Right cardiac atrium (tissue), 5 donors: ENCODE measurements around the gene ASPG. TPM values are rescaled to one million over a fixed set of nuclear protein-coding genes. Genes with fewer than 3 reads are reported as not detected.
A peak's percentile ranks its signal among the peaks of the same experiment; 100 is the strongest.

Experiments used
- ATAC-seq, 2 donors: fragments of 200-7000 bp; cut with Tn5 transposase; one replicate each; pipeline versions ENCODE4 v1.8.0 to v1.9.1; 2020; ENCODE audit warnings: moderate library complexity in 2 of 2, mild to moderate bottlenecking in 1 of 2
- DNase-seq, 3 donors: peaks; one replicate each; pipeline ENCODE4 v3.0.0-alpha.2; 2020
- H3K27ac ChIP-seq: one replicate; pipeline ENCODE4 v1.5.1; 2013; ENCODE audit warnings: mild to moderate bottlenecking, low read length, control low read depth, moderate library complexity
- H3K27me3 ChIP-seq: one replicate; pipeline ENCODE4 v1.6.1; 2013; ENCODE audit not compliant: control insufficient read depth, insufficient read depth
- H3K4me1 ChIP-seq: one replicate; pipeline ENCODE4 v1.6.1; 2013; ENCODE audit warnings: low read length; ENCODE audit not compliant: control insufficient read depth, insufficient read depth
- H3K4me3 ChIP-seq: one replicate; pipeline ENCODE4 v1.5.1; 2013; ENCODE audit warnings: low read length, control low read depth
- H3K9me3 ChIP-seq: one replicate; pipeline ENCODE4 v1.6.1; 2013; ENCODE audit warnings: low read length; ENCODE audit not compliant: control insufficient read depth
- WGBS: extraction: QIAGEN DNeasy Blood & Tissue Kit; methylation state at CpG from one replicate; pipeline ENCODE4 v1.1.7; 2013; 5-methylcytosine and 5-hydroxymethylcytosine counted together
- intact Hi-C, 4 donors: fragments of 100-400 bp; cut with DNase I; formaldehyde crosslinking; loops; one replicate each; pipeline versions ENCODE4 v1.11.0 to v1.14.0; 2022 to 2023
- polyA plus RNA-seq: library from polyadenylated mRNA; stranded (reverse); fragments of 200-250 nt; gene quantifications from one replicate; pipeline ENCODE4 v1.2.3, GENCODE V29; 2013
- total RNA-seq, 4 donors: library from RNA; stranded (reverse); fragmentation: NEBNext Ultra II Directional; extraction: Animal tissue kit (Norgen Biotek cat#: 25700); gene quantifications; one replicate each; pipeline ENCODE4 v1.2.1, GENCODE V29; 2021
- donor health status: healthy with polysubstance abuse.
- donor health status: DM: no; HTN: yes; CAD: no.
- donor health status: DM: no; HTN: no; CAD: no.
- donor health status: DM: no; HTN: yes; CAD: no; lungs with severe emphysema.
- donor health status: DM: yes; HTN: yes; CAD: no.

ASPG gene
- total and polyA plus RNA-seq, 5 donors, result 99.1 to 307 (median 174) TPM

GRCh38 chr14:104144911-104145825 is 59.7 kb downstream of the ASPG start:
- Histone ChIP-seq H3K9me3 (no peaks in the 10 kb centered on the region), H3K4me1 (no peaks in the 10 kb centered on the region), H3K27ac (no peak overlapping the region), H3K27me3 (no peaks in the 10 kb centered on the region), H3K4me3 (no peak overlapping the region)
- 84% methylated on average over 37 of the region's 37 CpGs for WGBS
- intact Hi-C loops, result loop anchor here in 1 of 4 donors (5.0 kb wide), 1 partner anchor 407 kb away; no protein-coding TSS in a partner anchor
- peak; percentile 14 to 62 (median 58) for DNase-seq
- no peak for ATAC-seq

- H3K9me3 ChIP-seq, result no peaks in the 10 kb centered on the region
- H3K27me3 ChIP-seq, result no peaks in the 10 kb centered on the region
- no peak overlapping the region for H3K4me3 ChIP-seq
- DNase-seq, result peak; percentile 1 to 47 (median 37)
- H3K4me1 ChIP-seq, result no peaks in the 10 kb centered on the region
- H3K27ac ChIP-seq, result no peak overlapping the region
- intact Hi-C loops, result no loop called here
- no peak for ATAC-seq
- WGBS, result 80% methylated on average over 15 of the region's 15 CpGs
Measured at GRCh38 chr14:104145826-104146601, 60.5 kb downstream of the ASPG start.

DNA sequence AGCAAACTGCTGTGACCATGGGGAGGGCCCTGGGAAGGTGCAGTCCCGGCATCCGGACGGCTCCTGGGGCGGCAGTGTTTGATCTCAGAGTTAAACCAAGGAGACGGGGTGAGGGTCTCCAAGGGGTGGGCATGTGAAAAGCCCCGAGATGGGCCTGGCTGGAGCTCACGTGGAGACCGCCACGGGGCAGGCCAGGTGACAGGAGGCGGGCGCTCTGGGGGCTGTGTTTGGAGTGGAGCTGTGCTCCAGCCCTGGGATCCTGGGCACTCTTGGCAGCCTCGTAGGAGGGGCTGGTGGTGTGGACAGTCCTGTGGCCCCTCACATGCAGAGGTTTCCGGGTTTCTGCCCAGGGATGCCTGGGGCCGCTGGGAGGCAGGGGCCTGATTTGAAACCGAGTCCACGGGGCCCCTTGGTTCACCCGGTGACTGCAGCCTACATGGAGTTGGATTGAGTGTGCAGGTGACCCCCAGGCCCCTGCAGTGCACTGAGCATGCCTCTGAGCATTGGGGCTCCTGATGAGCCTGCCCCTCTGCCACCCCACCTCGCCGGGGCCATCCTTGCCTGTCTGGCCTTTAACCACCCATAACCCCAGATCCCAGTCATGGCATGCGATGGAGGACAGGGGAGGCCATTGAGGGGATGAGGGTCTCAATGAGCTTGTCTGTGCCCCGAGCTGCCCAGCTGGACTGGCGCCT is 61.3 kb downstream of the ASPG start:
- ATAC-seq, result no peak
- Histone ChIP-seq H3K4me3 (no peak overlapping the region), H3K4me1 (no peaks in the 10 kb centered on the region), H3K27ac (no peak overlapping the region), H3K27me3 (no peaks in the 10 kb centered on the region), H3K9me3 (no peaks in the 10 kb centered on the region)
- peak; percentile 9 to 42 (median 33) for DNase-seq
- 86% methylated on average over 22 of the region's 22 CpGs for WGBS
- intact Hi-C loops, result no loop called here

GRCh38 chr14:104147346-104148125 is 62.0 kb downstream of the ASPG start:
- Histone ChIP-seq H3K27me3 (no peaks in the 10 kb centered on the region), H3K4me1 (no peaks in the 10 kb centered on the region), H3K4me3 (no peak overlapping the region), H3K27ac (no peak overlapping the region), H3K9me3 (no peaks in the 10 kb centered on the region)
- intact Hi-C loops, result no loop called here
- peak; percentile 12 to 50 (median 40) for DNase-seq
- 67% methylated on average over 28 of the region's 28 CpGs for WGBS
- ATAC-seq, result no peak

DNA sequence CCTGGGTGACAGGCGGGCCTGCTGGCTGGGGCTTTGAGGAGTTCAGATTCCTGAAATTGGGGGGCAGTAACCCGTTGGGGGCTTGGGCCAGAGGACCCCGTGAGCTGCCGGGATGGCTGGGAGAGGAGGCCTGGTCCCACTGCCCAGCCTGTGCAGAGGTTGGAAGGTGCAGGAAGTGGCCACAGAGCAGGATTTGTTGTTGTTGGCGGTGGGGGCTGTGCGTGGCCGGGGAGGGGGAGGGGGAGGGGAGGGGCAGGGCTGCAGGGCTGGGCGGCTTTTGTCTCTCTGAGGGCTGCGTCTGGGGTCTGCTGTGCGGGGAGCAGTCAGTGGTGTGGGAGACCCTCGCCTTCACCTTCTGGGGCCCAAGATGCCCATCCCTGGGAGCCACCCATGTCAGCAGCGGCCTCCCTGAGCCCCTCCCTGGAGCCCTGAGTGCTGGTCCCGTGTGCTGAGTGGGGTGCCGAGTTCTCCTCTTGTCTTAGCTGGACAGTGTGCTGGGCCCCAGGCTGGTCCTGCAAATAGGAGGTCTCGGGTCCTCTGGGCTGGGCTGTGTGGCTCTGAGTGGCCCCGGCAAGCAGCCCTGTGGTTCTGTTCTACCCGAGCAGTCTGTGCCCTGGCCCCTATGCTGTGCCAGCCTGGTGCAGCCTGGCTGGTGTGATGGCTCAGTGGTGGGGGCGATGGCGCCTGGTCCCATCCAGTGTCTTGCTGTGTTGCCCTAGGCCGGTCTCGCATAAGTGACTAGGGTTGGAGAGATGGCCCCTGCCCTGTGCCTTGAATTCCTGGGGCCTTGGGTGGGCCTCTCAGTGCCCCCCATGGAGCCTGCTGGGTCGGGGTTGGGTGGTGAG is 63.2 kb downstream of the ASPG start:
- ATAC-seq (peak in 1 of 2 donors; percentile 30), DNase-seq (peak; percentile 26 to 55 (median 47))
- Histone ChIP-seq H3K4me3 (no peak overlapping the region), H3K27ac (no peak overlapping the region), H3K9me3 (no peaks in the 10 kb centered on the region), H3K4me1 (no peaks in the 10 kb centered on the region), H3K27me3 (no peaks in the 10 kb centered on the region)
- intact Hi-C loops, result no loop called here
- WGBS, result 68% methylated on average over 22 of the region's 22 CpGs

- ATAC-seq (peak in 1 of 2 donors; percentile 1), DNase-seq (peak in 2 of 3 donors; percentile 14 to 63)
- Histone ChIP-seq H3K9me3 (no peaks in the 10 kb centered on the region), H3K27ac (no peak overlapping the region), H3K4me3 (no peak overlapping the region), H3K27me3 (no peaks in the 10 kb centered on the region), H3K4me1 (no peaks in the 10 kb centered on the region)
- 89% methylated on average over 11 of the region's 11 CpGs for WGBS
- intact Hi-C loops, result no loop called here
Measured at GRCh38 chr14:104149278-104149595, 63.7 kb downstream of the ASPG start.

DNA sequence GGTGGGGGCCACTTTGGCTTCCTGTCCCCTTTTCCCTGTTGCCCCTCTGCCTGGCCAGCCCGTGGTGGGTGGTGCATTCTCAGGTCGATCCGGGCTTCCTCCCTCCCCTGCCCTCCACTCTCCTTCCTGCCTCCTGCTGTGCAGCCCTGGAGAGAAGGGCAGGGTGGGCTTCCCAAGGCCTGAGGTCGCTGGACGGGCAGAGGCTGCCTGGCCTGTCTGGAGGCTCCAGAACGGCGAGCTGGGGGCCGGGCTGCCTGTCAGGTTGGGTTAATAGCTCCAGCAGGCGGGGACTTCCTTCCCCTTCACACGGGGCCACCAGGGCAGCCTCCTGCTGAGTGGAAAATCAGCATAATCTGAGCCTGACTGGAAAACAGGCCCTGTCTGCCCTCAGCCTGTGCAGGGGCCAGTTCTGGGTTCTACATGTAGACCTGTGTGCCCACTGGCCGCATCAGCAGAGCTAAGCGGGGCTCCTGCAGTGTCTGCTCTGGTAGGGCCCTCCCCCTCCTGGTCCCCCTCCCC is 64.2 kb downstream of the ASPG start:
- intact Hi-C loops, result no loop called here
- ATAC-seq (peak; percentile 58 to 85), DNase-seq (peak; percentile 65 to 82 (median 76))
- Histone ChIP-seq H3K27me3 (no peaks in the 10 kb centered on the region), H3K4me1 (no peaks in the 10 kb centered on the region), H3K27ac (no peak overlapping the region), H3K9me3 (no peaks in the 10 kb centered on the region), H3K4me3 (no peak overlapping the region)
- 32% methylated on average over 12 of the region's 12 CpGs for WGBS

DNA sequence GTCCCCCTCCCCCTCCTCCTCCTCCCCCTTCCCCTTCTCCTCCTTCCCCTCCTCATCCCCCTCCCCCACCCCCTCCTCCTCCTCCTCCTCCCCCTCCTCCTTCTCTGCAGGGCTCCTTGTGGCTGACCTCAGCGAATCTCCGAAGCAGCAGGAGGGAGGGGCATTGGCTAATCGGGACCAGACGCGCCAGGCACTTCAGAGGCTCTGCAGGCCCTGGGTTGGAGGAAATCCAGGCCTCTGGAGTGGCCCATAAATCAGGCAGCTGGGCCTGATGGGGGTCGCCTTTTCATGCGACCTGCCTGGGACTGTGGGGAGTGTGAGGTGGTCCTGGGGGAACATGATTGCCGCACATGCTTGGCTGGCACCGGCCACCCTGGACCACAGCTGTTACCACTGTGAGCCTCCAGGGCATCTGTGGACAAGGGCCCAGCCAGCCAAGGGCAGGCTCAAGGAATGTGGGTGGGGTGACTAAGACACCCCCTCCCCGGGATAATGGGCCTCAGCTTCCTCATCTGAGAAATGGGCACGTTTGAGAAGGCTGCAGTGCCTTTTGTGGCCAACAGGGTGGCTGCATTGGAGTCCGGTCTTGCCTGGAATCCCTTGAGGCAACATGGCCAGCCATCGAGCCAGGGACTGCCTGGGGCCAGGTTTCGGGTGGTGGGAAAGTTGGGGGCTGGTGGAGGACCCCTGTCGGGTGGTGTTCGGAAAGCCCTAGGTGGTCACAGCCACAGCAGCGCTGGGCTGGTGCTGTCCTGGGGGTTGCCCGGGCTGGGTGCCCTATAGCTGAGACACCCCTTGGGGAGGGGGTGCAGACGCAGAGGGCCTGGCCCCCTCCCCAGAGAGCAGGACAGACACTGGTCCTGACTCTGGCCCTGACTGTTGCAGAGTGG is 64.9 kb downstream of the ASPG start:
- no peaks in the 10 kb centered on the region for H3K27me3 ChIP-seq
- H3K9me3 ChIP-seq, result no peaks in the 10 kb centered on the region
- peak in 1 of 2 donors; percentile 20 for ATAC-seq
- DNase-seq, result peak; percentile 26 to 78 (median 77)
- intact Hi-C loops, result no loop called here
- no peaks in the 10 kb centered on the region for H3K4me1 ChIP-seq
- H3K27ac ChIP-seq, result no peak overlapping the region
- no peak overlapping the region for H3K4me3 ChIP-seq
- WGBS, result 40% methylated on average over 19 of the region's 19 CpGs

GRCh38 chr14:104151026-104151381 is 65.5 kb downstream of the ASPG start:
- no peaks in the 10 kb centered on the region for H3K4me1 ChIP-seq
- 82% methylated on average over 5 of the region's 5 CpGs for WGBS
- no peak for DNase-seq

More at GRCh38 chr14:104151026-104151381, 65.5 kb downstream of the ASPG start:
- Histone ChIP-seq H3K4me3 (no peak overlapping the region), H3K27me3 (no peaks in the 10 kb centered on the region), H3K9me3 (no peaks in the 10 kb centered on the region), H3K27ac (no peak overlapping the region)
- ATAC-seq, result no peak
- intact Hi-C loops, result no loop called here
